ENCODE results near the gene TPK1.

The TPK1 gene

GRCh38 chr7:144519925-144520324 is 315.9 kb downstream of the TPK1 start:
- Histone ChIP-seq H3K36me3 (ENCODE audit: control insufficient read depth in 2 of 2, insufficient read depth in 1 of 2, low read length in 2 of 2) (no peaks in the 10 kb centered on the region), H3K9me3 (ENCODE audit: control insufficient read depth, insufficient read depth, low read depth, low read length) (no peaks in the 10 kb centered on the region), H3K27ac (ENCODE audit: extremely low read depth, low read depth, low read length) (no peak overlapping the region), H3K4me1 (ENCODE audit: control insufficient read depth, insufficient read depth, low read length) (peaks cover 4% of the 10 kb centered on the region; the same call in 1 of the 2 replicates), H3K4me3 (ENCODE audit: low read depth, low read length) (no peak overlapping the region)
- CTCF ChIA-PET = no interaction called here
- TF ChIP-seq FEZF1 (tag by site-specific recombination; IDR thresholded peaks at IDR 0.05) (no peak), SCRT1 (tag by site-specific recombination; IDR thresholded peaks at IDR 0.05; ENCODE audit: borderline replicate concordance) (no peak), ZFP69B (tag by site-specific recombination; IDR thresholded peaks at IDR 0.05) (no peak), ZNF529 (tag by site-specific recombination; IDR thresholded peaks at IDR 0.05; ENCODE audit: insufficient replicate concordance) (no peak), ZNF768 (tag by site-specific recombination; IDR thresholded peaks at IDR 0.05) (no peak), ZNF132 (tag by site-specific recombination; IDR thresholded peaks at IDR 0.05; ENCODE audit: borderline replicate concordance) (no peak), ZNF350 (tag by site-specific recombination; IDR thresholded peaks at IDR 0.05) (no peak), ZNF174 (tag by site-specific recombination; IDR thresholded peaks at IDR 0.05) (no peak), ZNF221 (tag by site-specific recombination; IDR thresholded peaks at IDR 0.05; ENCODE audit: borderline replicate concordance) (no peak)
- TF ChIP-seq, protein P1, sequence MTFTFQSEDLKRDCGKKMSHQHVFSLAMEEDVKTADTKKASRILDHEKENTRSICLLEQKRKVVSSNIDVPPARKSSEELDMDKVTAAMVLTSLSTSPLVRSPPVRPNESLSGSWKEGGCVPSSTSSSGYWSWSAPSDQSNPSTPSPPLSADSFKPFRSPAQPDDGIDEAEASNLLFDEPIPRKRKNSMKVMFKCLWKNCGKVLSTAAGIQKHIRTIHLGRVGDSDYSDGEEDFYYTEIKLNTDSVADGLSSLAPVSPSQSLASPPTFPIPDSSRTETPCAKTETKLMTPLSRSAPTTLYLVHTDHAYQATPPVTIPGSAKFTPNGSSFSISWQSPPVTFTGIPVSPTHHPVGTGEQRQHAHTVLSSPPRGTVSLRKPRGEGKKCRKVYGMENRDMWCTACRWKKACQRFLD (tag by site-specific recombination; IDR thresholded peaks at IDR 0.05) = no peak
- TF ChIP-seq, protein P2, sequence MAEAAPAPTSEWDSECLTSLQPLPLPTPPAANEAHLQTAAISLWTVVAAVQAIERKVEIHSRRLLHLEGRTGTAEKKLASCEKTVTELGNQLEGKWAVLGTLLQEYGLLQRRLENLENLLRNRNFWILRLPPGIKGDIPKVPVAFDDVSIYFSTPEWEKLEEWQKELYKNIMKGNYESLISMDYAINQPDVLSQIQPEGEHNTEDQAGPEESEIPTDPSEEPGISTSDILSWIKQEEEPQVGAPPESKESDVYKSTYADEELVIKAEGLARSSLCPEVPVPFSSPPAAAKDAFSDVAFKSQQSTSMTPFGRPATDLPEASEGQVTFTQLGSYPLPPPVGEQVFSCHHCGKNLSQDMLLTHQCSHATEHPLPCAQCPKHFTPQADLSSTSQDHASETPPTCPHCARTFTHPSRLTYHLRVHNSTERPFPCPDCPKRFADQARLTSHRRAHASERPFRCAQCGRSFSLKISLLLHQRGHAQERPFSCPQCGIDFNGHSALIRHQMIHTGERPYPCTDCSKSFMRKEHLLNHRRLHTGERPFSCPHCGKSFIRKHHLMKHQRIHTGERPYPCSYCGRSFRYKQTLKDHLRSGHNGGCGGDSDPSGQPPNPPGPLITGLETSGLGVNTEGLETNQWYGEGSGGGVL (tag by site-specific recombination; IDR thresholded peaks at IDR 0.05) = no peak
- POLR2A ChIA-PET = no interaction called here

GRCh38 chr7:144518360-144518759 is 317.5 kb downstream of the TPK1 start:
- no peak overlapping the region for H3K27ac ChIP-seq (ENCODE audit: extremely low read depth, low read depth, low read length)
- H3K36me3 ChIP-seq (ENCODE audit: control insufficient read depth in 2 of 2, insufficient read depth in 1 of 2, low read length in 2 of 2) = no peaks in the 10 kb centered on the region
- ChIA-PET POLR2A (no interaction called here), CTCF (no interaction called here)
- no peak overlapping the region for H3K4me3 ChIP-seq (ENCODE audit: low read depth, low read length)
- peaks cover 4% of the 10 kb centered on the region; the same call in 1 of the 2 replicates for H3K4me1 ChIP-seq (ENCODE audit: control insufficient read depth, insufficient read depth, low read length)
- no peaks in the 10 kb centered on the region for H3K9me3 ChIP-seq (ENCODE audit: control insufficient read depth, insufficient read depth, low read depth, low read length)
- TF ChIP-seq ZNF391 (tag by site-specific recombination; IDR thresholded peaks at IDR 0.05; ENCODE audit: borderline replicate concordance, low read depth) = no peak
- TF ChIP-seq ZSCAN5A (tag by site-specific recombination; IDR thresholded peaks at IDR 0.05) = no peak
- no peak for TF ChIP-seq ZBTB10 (tag by site-specific recombination; IDR thresholded peaks at IDR 0.05)
- TF ChIP-seq, protein P3, sequence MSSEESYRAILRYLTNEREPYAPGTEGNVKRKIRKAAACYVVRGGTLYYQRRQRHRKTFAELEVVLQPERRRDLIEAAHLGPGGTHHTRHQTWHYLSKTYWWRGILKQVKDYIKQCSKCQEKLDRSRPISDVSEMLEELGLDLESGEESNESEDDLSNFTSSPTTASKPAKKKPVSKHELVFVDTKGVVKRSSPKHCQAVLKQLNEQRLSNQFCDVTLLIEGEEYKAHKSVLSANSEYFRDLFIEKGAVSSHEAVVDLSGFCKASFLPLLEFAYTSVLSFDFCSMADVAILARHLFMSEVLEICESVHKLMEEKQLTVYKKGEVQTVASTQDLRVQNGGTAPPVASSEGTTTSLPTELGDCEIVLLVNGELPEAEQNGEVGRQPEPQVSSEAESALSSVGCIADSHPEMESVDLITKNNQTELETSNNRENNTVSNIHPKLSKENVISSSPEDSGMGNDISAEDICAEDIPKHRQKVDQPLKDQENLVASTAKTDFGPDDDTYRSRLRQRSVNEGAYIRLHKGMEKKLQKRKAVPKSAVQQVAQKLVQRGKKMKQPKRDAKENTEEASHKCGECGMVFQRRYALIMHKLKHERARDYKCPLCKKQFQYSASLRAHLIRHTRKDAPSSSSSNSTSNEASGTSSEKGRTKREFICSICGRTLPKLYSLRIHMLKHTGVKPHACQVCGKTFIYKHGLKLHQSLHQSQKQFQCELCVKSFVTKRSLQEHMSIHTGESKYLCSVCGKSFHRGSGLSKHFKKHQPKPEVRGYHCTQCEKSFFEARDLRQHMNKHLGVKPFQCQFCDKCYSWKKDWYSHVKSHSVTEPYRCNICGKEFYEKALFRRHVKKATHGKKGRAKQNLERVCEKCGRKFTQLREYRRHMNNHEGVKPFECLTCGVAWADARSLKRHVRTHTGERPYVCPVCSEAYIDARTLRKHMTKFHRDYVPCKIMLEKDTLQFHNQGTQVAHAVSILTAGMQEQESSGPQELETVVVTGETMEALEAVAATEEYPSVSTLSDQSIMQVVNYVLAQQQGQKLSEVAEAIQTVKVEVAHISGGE (tag by site-specific recombination; conservative IDR thresholded peaks at IDR 0.05; ENCODE audit: low read depth) = no peak
- TF ChIP-seq, protein P4, sequence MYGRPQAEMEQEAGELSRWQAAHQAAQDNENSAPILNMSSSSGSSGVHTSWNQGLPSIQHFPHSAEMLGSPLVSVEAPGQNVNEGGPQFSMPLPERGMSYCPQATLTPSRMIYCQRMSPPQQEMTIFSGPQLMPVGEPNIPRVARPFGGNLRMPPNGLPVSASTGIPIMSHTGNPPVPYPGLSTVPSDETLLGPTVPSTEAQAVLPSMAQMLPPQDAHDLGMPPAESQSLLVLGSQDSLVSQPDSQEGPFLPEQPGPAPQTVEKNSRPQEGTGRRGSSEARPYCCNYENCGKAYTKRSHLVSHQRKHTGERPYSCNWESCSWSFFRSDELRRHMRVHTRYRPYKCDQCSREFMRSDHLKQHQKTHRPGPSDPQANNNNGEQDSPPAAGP (tag by site-specific recombination; IDR thresholded peaks at IDR 0.05) = no peak
- TF ChIP-seq ZNF335 (tag by site-specific recombination; conservative IDR thresholded peaks at IDR 0.05) = no peak
- TF ChIP-seq PRDM4 (tag by site-specific recombination; IDR thresholded peaks at IDR 0.05) = no peak
- TF ChIP-seq ZNF791 (tag by site-specific recombination; IDR thresholded peaks at IDR 0.05) = no peak

Data from HEK293 (cell line).